Upper lobe of left lung (tissue), 6 donors: ENCODE results near the gene POLR2J. TPM values are rescaled to one million over a fixed set of nuclear protein-coding genes. Genes with fewer than 3 reads are reported as not detected.

ENCODE experiments used
- ATAC-seq, 2 donors: fragments of 200-7000 bp; cut with Tn5 transposase; one replicate each; pipeline ENCODE4 v1.9.1; 2022; ENCODE audit warnings: mild to moderate bottlenecking in 2 of 2, moderate library complexity in 2 of 2; ENCODE audit not compliant: low FRiP score in 2 of 2
- DNase-seq, 2 donors: peaks; one replicate each; pipeline ENCODE4 v3.0.0-alpha.2; 2019 to 2020
- H3K27ac ChIP-seq, 4 donors: fragments of 200-600 bp; sonication (generic); one replicate each; pipeline ENCODE4 v1.5.1; 2016 to 2019
- H3K27me3 ChIP-seq, 4 donors: fragments of 200-600 bp; sonication (generic); one replicate each; pipeline ENCODE4 v1.5.1; 2017 to 2019
- H3K36me3 ChIP-seq, 4 donors: fragments of 200-600 bp; sonication (generic); one replicate each; pipeline ENCODE4 v1.5.1; 2016 to 2019
- H3K4me1 ChIP-seq, 4 donors: fragments of 200-600 bp; sonication (generic); one replicate each; pipeline ENCODE4 v1.5.1; 2018 to 2019
- H3K4me3 ChIP-seq, 4 donors: fragments of 200-600 bp; sonication (generic); one replicate each; pipeline ENCODE4 v1.5.1; 2017 to 2019; ENCODE audit warnings: mild to moderate bottlenecking in 2 of 4, moderate library complexity in 1 of 4
- H3K9me3 ChIP-seq, 4 donors: fragments of 200-600 bp; sonication (generic); one replicate each; pipeline ENCODE4 v1.5.1; 2018 to 2019
- EP300 ChIP-seq, 4 donors: sonication (generic); formaldehyde crosslinking; IDR thresholded peaks; one replicate each; pipeline ENCODE4 v1.5.1; 2017; ENCODE audit warnings: antibody characterized with exemption in 4 of 4, control low read depth in 2 of 4
- POLR2A ChIP-seq, 4 donors: fragments of 450-650 bp; IDR thresholded peaks; one replicate each; pipeline ENCODE4 v1.5.1; 2016 to 2017; ENCODE audit warnings: antibody characterized with exemption in 4 of 4, mild to moderate bottlenecking in 2 of 4
- POLR2AphosphoS5 ChIP-seq, 2 donors: sonication (generic); formaldehyde crosslinking; IDR thresholded peaks; one replicate each; pipeline ENCODE4 v1.5.1; 2017; ENCODE audit warnings: antibody characterized with exemption in 2 of 2
- WGBS, 2 donors: methylation state at CpG; one replicate each; pipeline ENCODE4 v1.1.5; 2017 to 2018; 5-methylcytosine and 5-hydroxymethylcytosine counted together
- total RNA-seq, 6 donors: library from RNA; depleted of rRNA in 4 of 6; stranded (reverse); fragments of >200 nt in 4 of 6; gene quantifications; one replicate each; pipeline versions ENCODE4 v1.1.0 to v1.2.1, GENCODE V29; 2016 to 2021
- TF ChIP-seq, protein P1 (sequence below), 6 experiments: fragments of 450-650 bp in 4 of 6; fragments of 200-600 bp in 2 of 6; sonication (generic) in 2 of 6; IDR thresholded peaks; one replicate each; pipeline ENCODE4 v1.5.1; 2016 to 2019; ENCODE audit warnings: antibody characterized with exemption in 6 of 6
- donor health status: DM: no; HTN: no; CAD: no; lungs with moderate emphysema.
- donor health status: DM: no; HTN: yes; CAD: no; lungs with severe emphysema.

The POLR2J gene
- total RNA-seq, 6 donors from 2014 or later = 15.2 to 37.1 (median 26.6) TPM

DNA sequence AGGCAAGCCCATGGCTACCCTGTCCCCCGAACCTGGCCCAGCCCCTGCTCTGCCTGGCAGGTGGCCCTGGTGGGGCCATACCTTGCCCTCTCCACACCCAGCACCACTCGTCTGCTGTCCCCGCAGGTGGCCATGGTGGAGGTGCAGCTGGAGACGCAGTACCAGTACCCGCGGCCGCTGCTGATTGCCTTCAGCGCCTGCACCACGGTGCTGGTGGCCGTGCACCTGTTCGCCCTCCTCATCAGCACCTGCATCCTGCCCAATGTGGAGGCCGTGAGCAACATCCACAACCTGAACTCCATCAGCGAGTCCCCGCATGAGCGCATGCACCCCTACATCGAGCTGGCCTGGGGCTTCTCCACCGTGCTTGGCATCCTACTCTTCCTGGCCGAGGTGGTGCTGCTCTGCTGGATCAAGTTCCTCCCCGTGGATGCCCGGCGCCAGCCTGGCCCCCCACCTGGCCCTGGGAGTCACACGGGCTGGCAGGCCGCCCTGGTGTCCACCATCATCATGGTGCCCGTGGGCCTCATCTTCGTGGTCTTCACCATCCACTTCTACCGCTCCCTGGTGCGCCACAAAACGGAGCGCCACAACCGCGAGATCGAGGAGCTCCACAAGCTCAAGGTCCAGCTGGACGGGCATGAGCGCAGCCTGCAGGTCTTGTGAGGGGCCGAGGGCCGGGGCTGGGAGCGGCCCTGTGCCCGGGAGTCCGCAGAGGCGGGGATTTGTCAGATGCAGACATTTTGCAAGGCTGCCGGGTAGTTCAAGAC lies 32.1 kb downstream of the POLR2J start:
- 90 to 93% methylated on average over 22 to 41 of the region's 41 CpGs for WGBS, 2 donors
- no peak for TF ChIP-seq POLR2AphosphoS5 (IDR thresholded peaks at IDR 0.05)
- no peak for TF ChIP-seq EP300 (IDR thresholded peaks at IDR 0.05)
- DNase-seq (no peak), ATAC-seq (no peak)
- Histone ChIP-seq H3K27me3 (no peaks in the 10 kb centered on the region), H3K9me3 (no peaks in the 10 kb centered on the region), H3K36me3 (peaks cover 0 to 41% (median 33%) of the 10 kb centered on the region in 4 donors), H3K4me3 (no peak overlapping the region), H3K4me1 (peaks cover 0 to 3% (median 0%) of the 10 kb centered on the region in 4 donors), H3K27ac (no peak overlapping the region)

DNA sequence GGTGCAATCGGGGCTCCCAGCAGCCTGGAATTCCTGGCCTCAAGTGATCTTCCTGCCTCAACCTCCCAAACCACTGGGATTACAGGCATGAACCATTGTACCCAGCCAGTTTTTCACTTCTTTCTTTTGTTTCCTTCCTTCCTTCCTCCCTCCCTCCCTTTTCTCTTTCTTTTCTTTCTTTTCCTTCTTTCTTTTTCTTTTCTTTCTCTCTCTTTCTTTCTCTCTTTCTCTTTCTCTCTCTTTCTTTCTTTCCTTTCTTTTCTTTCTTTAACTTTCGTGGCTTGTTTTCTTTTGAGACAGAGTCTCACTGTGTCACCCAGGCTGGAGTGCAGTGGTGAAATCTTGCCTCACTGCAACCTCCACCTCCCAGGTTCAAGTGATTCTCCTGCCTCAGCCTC lies 33.0 kb downstream of the POLR2J start:
- Histone ChIP-seq H3K9me3 (no peaks in the 10 kb centered on the region), H3K27ac (no peak overlapping the region), H3K4me3 (no peak overlapping the region), H3K4me1 (peaks cover 0 to 4% (median 2%) of the 10 kb centered on the region in 4 donors), H3K27me3 (no peaks in the 10 kb centered on the region), H3K36me3 (peaks cover 0 to 44% (median 36%) of the 10 kb centered on the region in 4 donors)
- no peak for TF ChIP-seq POLR2A (IDR thresholded peaks at IDR 0.05)
- TF ChIP-seq EP300 (IDR thresholded peaks at IDR 0.05) = no peak
- TF ChIP-seq, protein P1, sequence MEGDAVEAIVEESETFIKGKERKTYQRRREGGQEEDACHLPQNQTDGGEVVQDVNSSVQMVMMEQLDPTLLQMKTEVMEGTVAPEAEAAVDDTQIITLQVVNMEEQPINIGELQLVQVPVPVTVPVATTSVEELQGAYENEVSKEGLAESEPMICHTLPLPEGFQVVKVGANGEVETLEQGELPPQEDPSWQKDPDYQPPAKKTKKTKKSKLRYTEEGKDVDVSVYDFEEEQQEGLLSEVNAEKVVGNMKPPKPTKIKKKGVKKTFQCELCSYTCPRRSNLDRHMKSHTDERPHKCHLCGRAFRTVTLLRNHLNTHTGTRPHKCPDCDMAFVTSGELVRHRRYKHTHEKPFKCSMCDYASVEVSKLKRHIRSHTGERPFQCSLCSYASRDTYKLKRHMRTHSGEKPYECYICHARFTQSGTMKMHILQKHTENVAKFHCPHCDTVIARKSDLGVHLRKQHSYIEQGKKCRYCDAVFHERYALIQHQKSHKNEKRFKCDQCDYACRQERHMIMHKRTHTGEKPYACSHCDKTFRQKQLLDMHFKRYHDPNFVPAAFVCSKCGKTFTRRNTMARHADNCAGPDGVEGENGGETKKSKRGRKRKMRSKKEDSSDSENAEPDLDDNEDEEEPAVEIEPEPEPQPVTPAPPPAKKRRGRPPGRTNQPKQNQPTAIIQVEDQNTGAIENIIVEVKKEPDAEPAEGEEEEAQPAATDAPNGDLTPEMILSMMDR (IDR thresholded peaks at IDR 0.05) = no peak
- TF ChIP-seq POLR2AphosphoS5 (IDR thresholded peaks at IDR 0.05) = no peak
- ATAC-seq (no peak), DNase-seq (no peak)
- WGBS, 2 donors = 42 to 47% methylated on average over 2 of the region's 2 CpGs

DNA sequence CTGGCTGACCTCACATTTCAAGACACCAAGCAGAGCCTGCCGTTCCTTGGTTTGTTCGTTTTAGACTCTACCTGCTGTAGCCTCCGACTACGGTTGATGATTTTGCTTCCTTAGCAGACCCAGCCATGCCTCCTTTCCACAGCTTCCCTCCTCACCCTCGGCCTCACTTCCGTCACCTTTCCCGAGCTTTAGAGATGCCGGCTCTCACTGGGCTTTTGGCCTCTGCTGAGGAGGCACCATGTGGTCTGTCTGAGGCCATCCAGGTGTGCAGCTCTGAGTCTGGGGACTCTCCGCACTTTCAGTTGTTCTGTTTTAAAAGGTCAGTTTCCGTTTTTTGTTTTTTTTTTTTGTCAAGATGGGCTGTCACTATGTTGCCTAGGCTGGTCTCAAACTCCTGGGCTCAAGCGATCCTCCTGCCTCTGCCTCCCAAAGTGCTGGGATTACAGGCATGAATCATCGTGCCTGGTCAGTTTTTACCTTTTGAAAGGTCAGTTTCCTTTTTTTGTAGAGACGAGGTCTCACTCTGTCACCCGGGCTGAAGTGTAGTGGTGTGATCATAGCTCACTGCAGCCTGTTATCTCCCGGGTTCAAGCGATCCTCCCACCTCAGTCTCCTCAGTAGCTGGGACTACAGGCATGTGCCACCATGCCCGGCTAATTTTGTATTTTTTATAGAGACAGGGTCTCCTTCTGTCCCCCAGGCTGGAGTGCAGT lies 33.6 kb downstream of the POLR2J start:
- peaks cover 0 to 45% (median 36%) of the 10 kb centered on the region in 4 donors for H3K36me3 ChIP-seq
- no peak for ATAC-seq
- 92 to 94% methylated on average over 17 of the region's 17 CpGs for WGBS, 2 donors

DNA sequence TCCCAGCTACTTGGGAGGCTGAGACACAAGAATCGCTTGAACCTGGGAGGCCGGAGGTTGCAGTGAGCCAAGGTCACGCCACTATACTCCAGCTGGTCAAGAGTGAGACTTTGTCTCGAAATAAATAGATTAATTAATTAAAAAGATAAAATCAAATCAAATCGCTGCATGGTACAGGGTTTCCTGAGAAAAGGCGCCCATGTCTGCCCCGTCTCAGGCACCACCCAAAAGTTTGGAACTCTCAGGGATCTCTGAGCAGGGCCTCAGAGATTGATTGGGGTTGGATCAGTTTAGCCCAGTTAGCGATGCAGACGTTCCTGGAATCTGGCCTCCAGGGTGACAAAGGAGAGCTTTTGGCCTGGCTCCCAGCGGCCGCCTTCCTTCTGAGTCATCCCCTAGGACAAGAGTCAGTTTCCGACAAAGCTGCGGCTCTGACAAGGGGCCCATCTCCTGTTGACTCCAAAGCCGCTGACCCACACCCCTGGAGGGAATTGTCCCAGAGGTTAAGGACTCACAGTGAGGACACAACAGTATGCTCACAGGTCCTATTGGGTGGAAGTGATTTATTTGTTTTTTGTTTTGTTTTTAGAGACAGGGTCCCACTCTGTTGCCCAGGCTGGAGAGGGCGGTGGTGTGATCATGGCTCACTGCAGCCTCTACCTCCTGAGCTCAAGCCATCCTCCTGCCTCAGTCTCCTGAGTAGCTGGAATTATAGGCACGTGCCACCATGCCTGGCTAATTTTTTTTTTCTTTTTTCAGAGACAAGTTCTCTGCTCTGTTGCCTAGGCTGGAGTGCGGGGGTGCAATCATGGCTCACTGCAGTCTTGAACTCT lies 38.5 kb downstream of the POLR2J start:
- TF ChIP-seq EP300 (IDR thresholded peaks at IDR 0.05) (no peak), POLR2A (IDR thresholded peaks at IDR 0.05) (no peak), POLR2AphosphoS5 (IDR thresholded peaks at IDR 0.05) (no peak)
- TF ChIP-seq, protein P1 (IDR thresholded peaks at IDR 0.05) = no peak
- H3K4me1 ChIP-seq = peaks cover 0 to 6% (median 3%) of the 10 kb centered on the region in 4 donors
- no peak overlapping the region for H3K4me3 ChIP-seq
- H3K9me3 ChIP-seq = no peaks in the 10 kb centered on the region
- H3K27me3 ChIP-seq = no peaks in the 10 kb centered on the region
- WGBS, 2 donors = 75 to 86% methylated on average over 17 of the region's 17 CpGs
- ATAC-seq = peak; percentile 55 to 63
- peak overlapping the region; percentile 30 to 81 (median 55) for H3K27ac ChIP-seq
- H3K36me3 ChIP-seq = peaks cover 0 to 41% (median 21%) of the 10 kb centered on the region in 4 donors
- peak in 1 of 2 donors; percentile 44 for DNase-seq

More for the DNA sequence above, 33.6 kb downstream of the POLR2J start:
- peaks cover 0 to 6% (median 3%) of the 10 kb centered on the region in 4 donors for H3K4me1 ChIP-seq
- no peak overlapping the region for H3K4me3 ChIP-seq
- DNase-seq = no peak
- H3K27ac ChIP-seq = no peak overlapping the region
- TF ChIP-seq, protein P1 (IDR thresholded peaks at IDR 0.05) = no peak
- no peak for TF ChIP-seq POLR2AphosphoS5 (IDR thresholded peaks at IDR 0.05)
- TF ChIP-seq EP300 (IDR thresholded peaks at IDR 0.05) = no peak
- no peak for TF ChIP-seq POLR2A (IDR thresholded peaks at IDR 0.05)
- no peaks in the 10 kb centered on the region for H3K27me3 ChIP-seq
- no peaks in the 10 kb centered on the region for H3K9me3 ChIP-seq
